Tibial nerve (tissue), 4 donors: ENCODE measurements around the gene MAN2B2. TPM values are rescaled to one million over a fixed set of nuclear protein-coding genes. Genes with fewer than 3 reads are reported as not detected.

Source experiments
- DNase-seq, 2 donors: peaks; one replicate each; pipeline ENCODE4 v3.0.0-alpha.2; 2019; ENCODE audit warnings: low spot score in 2 of 2
- H3K27ac ChIP-seq, 4 donors: fragments of 200-600 bp; sonication (generic) in 3 of 4; one replicate each; pipeline ENCODE4 v1.5.1; 2017 to 2019; ENCODE audit warnings: mild to moderate bottlenecking in 1 of 4
- H3K27me3 ChIP-seq, 2 donors: fragments of 200-600 bp; sonication (generic) in 1 of 2; one replicate each; pipeline versions ENCODE4 v1.5.1 to v1.6.0; 2017 to 2019
- H3K36me3 ChIP-seq, 3 donors: fragments of 200-600 bp; sonication (generic); one replicate each; pipeline ENCODE4 v1.5.1; 2018 to 2019
- H3K4me1 ChIP-seq, 4 donors: fragments of 200-600 bp; sonication (generic) in 3 of 4; one replicate each; pipeline ENCODE4 v1.5.1; 2017 to 2019
- H3K4me3 ChIP-seq, 4 donors: fragments of 200-600 bp; sonication (generic) in 3 of 4; one replicate each; pipeline ENCODE4 v1.5.1; 2017 to 2019; ENCODE audit warnings: mild to moderate bottlenecking in 1 of 4, moderate library complexity in 1 of 4
- H3K9me3 ChIP-seq, 4 donors: fragments of 200-600 bp; sonication (generic) in 3 of 4; one replicate each; pipeline ENCODE4 v1.5.1; 2017 to 2019
- CTCF ChIP-seq, 5 experiments: fragments of 200-600 bp in 3 of 5; fragments of 450-650 bp in 2 of 5; sonication (generic) in 3 of 5; IDR thresholded peaks; one replicate each; pipeline ENCODE4 v1.5.1; 2016 to 2019; ENCODE audit warnings: antibody characterized with exemption in 5 of 5, mild to moderate bottlenecking in 3 of 5, moderate library complexity in 2 of 5
- EP300 ChIP-seq, 2 donors: sonication (generic); formaldehyde crosslinking; IDR thresholded peaks; one replicate each; pipeline ENCODE4 v1.6.1; 2017; ENCODE audit warnings: antibody characterized with exemption in 2 of 2, mild to moderate bottlenecking in 1 of 2
- POLR2A ChIP-seq, 2 donors: fragments of 450-650 bp; IDR thresholded peaks; one replicate each; pipeline ENCODE4 v1.6.1; 2017; ENCODE audit warnings: antibody characterized with exemption in 2 of 2, mild to moderate bottlenecking in 2 of 2, moderate library complexity in 2 of 2
- WGBS, 2 donors: methylation state at CpG; one replicate each; pipeline ENCODE4 v1.1.5; 2018; 5-methylcytosine and 5-hydroxymethylcytosine counted together
- total RNA-seq, 4 donors: library from RNA; depleted of rRNA; stranded (reverse); fragments of >200 nt; gene quantifications; one replicate each; pipeline ENCODE4 v1.1.0, GENCODE V29; 2016

The MAN2B2 gene
- total RNA-seq, 4 donors from 2014 or later, result 33.0 to 66.3 (median 44.6) TPM

GRCh38 chr4:6598641-6599040 is 23.7 kb downstream of the MAN2B2 start:
- Histone ChIP-seq H3K9me3 (peaks cover 0 to 8% (median 0%) of the 10 kb centered on the region in 4 donors), H3K36me3 (peaks cover 0 to 100% (median 6%) of the 10 kb centered on the region in 3 donors), H3K27me3 (no peaks in the 10 kb centered on the region), H3K27ac (no peak overlapping the region), H3K4me1 (no peaks in the 10 kb centered on the region), H3K4me3 (no peak overlapping the region)
- DNase-seq, result no peak
- 76 to 80% methylated on average over 13 of the region's 13 CpGs for WGBS, 2 donors
- TF ChIP-seq CTCF (IDR thresholded peaks at IDR 0.05) (no peak), POLR2A (IDR thresholded peaks at IDR 0.05) (no peak), EP300 (IDR thresholded peaks at IDR 0.05) (no peak)

- WGBS, 2 donors, result 91% methylated on average over 8 to 10 of the region's 10 CpGs
- no peak for DNase-seq
- H3K9me3 ChIP-seq, result peaks cover 0 to 26% (median 3%) of the 10 kb centered on the region in 4 donors
- no peaks in the 10 kb centered on the region for H3K4me1 ChIP-seq
- TF ChIP-seq POLR2A (IDR thresholded peaks at IDR 0.05) (no peak), EP300 (IDR thresholded peaks at IDR 0.05) (no peak), CTCF (IDR thresholded peaks at IDR 0.05) (no peak)
- H3K36me3 ChIP-seq, result peaks cover 0 to 100% (median 18%) of the 10 kb centered on the region in 3 donors
- H3K27me3 ChIP-seq, result no peaks in the 10 kb centered on the region
- no peak overlapping the region for H3K4me3 ChIP-seq
- H3K27ac ChIP-seq, result no peak overlapping the region
Measured at GRCh38 chr4:6601661-6602250, 26.8 kb downstream of the MAN2B2 start.

- peaks cover 0 to 100% (median 20%) of the 10 kb centered on the region in 3 donors for H3K36me3 ChIP-seq
- WGBS, 2 donors, result 91 to 93% methylated on average over 6 of the region's 6 CpGs
- no peak for TF ChIP-seq CTCF (IDR thresholded peaks at IDR 0.05)
- no peak for TF ChIP-seq EP300 (IDR thresholded peaks at IDR 0.05)
- no peak for TF ChIP-seq POLR2A (IDR thresholded peaks at IDR 0.05)
- peaks cover 0 to 26% (median 3%) of the 10 kb centered on the region in 4 donors for H3K9me3 ChIP-seq
- H3K27ac ChIP-seq, result no peak overlapping the region
- no peaks in the 10 kb centered on the region for H3K4me1 ChIP-seq
- DNase-seq, result no peak
- H3K4me3 ChIP-seq, result no peak overlapping the region
- no peaks in the 10 kb centered on the region for H3K27me3 ChIP-seq
Measured at GRCh38 chr4:6602289-6602688, 27.3 kb downstream of the MAN2B2 start.

GRCh38 chr4:6603128-6603527 is 28.1 kb downstream of the MAN2B2 start:
- H3K27ac ChIP-seq, result no peak overlapping the region
- 82 to 87% methylated on average over 12 of the region's 12 CpGs for WGBS, 2 donors
- H3K36me3 ChIP-seq, result peaks cover 0 to 100% (median 25%) of the 10 kb centered on the region in 3 donors

More at GRCh38 chr4:6603128-6603527, 28.1 kb downstream of the MAN2B2 start:
- Histone ChIP-seq H3K4me3 (no peak overlapping the region), H3K4me1 (no peaks in the 10 kb centered on the region), H3K27me3 (no peaks in the 10 kb centered on the region), H3K9me3 (peaks cover 0 to 26% (median 3%) of the 10 kb centered on the region in 4 donors)
- DNase-seq, result no peak
- TF ChIP-seq CTCF (IDR thresholded peaks at IDR 0.05) (no peak), EP300 (IDR thresholded peaks at IDR 0.05) (no peak), POLR2A (IDR thresholded peaks at IDR 0.05) (no peak)
